Heart left ventricle (tissue), 16 donors: Measurements from ENCODE around the gene PSMD13. TPM values are rescaled to one million over a fixed set of nuclear protein-coding genes. Genes with fewer than 3 reads are reported as not detected.
A peak's percentile ranks its signal among the peaks of the same experiment; 100 is the strongest.

Experiments
- ATAC-seq, 4 donors: fragments of 200-7000 bp; cut with Tn5 transposase; one replicate each; pipeline ENCODE4 v1.9.1; 2020 to 2022; ENCODE audit warnings: moderate library complexity in 4 of 4, mild to moderate bottlenecking in 3 of 4, moderate number of reproducible peaks in 1 of 4
- DNase-seq, 5 donors: peaks; one replicate each; pipeline ENCODE4 v3.0.0-alpha.2; 2020
- H3K27ac ChIP-seq, 12 donors: fragments of 200-600 bp; sonication (generic) in 4 of 12; one replicate each; pipeline versions ENCODE4 v1.5.0 to v1.8.0; 2016 to 2022; ENCODE audit warnings: mild to moderate bottlenecking in 2 of 12
- H3K27me3 ChIP-seq, 9 donors: fragments of 200-600 bp; sonication (generic) in 2 of 9; one replicate each; pipeline versions ENCODE4 v1.5.1 to v1.8.0; 2016 to 2022; ENCODE audit warnings: mild to moderate bottlenecking in 3 of 9
- H3K36me3 ChIP-seq, 9 donors: fragments of 200-600 bp; sonication (generic) in 2 of 9; one replicate each; pipeline versions ENCODE4 v1.5.0 to v1.8.0; 2018 to 2022; ENCODE audit warnings: mild to moderate bottlenecking in 2 of 9
- H3K4me1 ChIP-seq, 12 donors: fragments of 200-600 bp; sonication (generic) in 4 of 12; one replicate each; pipeline versions ENCODE4 v1.5.0 to v1.8.0; 2016 to 2022; ENCODE audit warnings: mild to moderate bottlenecking in 3 of 12
- H3K4me3 ChIP-seq, 12 donors: fragments of 200-600 bp; sonication (generic) in 4 of 12; one replicate each; pipeline versions ENCODE4 v1.5.0 to v1.8.0; 2017 to 2022; ENCODE audit warnings: mild to moderate bottlenecking in 9 of 12, moderate library complexity in 4 of 12
- H3K9me3 ChIP-seq, 12 donors: fragments of 200-600 bp; sonication (generic) in 4 of 12; one replicate each; pipeline versions ENCODE4 v1.5.0 to v1.8.0; 2016 to 2022; ENCODE audit warnings: mild to moderate bottlenecking in 1 of 12
- POLR2A ChIP-seq, 2 donors: fragments of 450-650 bp; IDR thresholded peaks; one replicate each; pipeline ENCODE4 v1.6.1; 2017; ENCODE audit warnings: antibody characterized with exemption in 2 of 2, mild to moderate bottlenecking in 2 of 2, moderate library complexity in 2 of 2
- WGBS, 4 donors: extraction: QIAGEN DNeasy Blood & Tissue Kit in 2 of 4; methylation state at CpG; one replicate each; pipeline versions ENCODE4 v1.1.5 to v1.1.7; 2013 to 2018; 5-methylcytosine and 5-hydroxymethylcytosine counted together
- intact Hi-C, 10 donors: fragments of 100-400 bp; cut with DNase I; formaldehyde crosslinking; loops; one replicate each; pipeline versions ENCODE4 v1.11.1 to v1.14.2; 2022
- polyA plus RNA-seq, 2 donors: library from polyadenylated mRNA; stranded (reverse); fragments of 200-250 nt; gene quantifications; one replicate each; pipeline ENCODE4 v1.2.3, GENCODE V29; 2013
- total RNA-seq, 9 donors: library from RNA; depleted of rRNA in 2 of 9; stranded (reverse); fragments of >200 nt in 2 of 9; fragmentation: NEBNext Ultra II Directional in 3 of 9; extraction: Animal tissue kit (Norgen Biotek cat#: 25700) in 3 of 9; gene quantifications; one replicate each; pipeline versions ENCODE4 v1.1.0 to v1.2.4, GENCODE V29; 2016 to 2023
- TF ChIP-seq, protein P1 (sequence below), 12 donors: fragments of 200-600 bp; sonication (generic) in 4 of 12; IDR thresholded peaks; one replicate each; pipeline versions ENCODE4 v1.5.0 to v1.8.0; 2018 to 2022; ENCODE audit warnings: antibody characterized with exemption in 12 of 12, mild to moderate bottlenecking in 5 of 12
- donor health status: ischemic (EF 13 %, LVEDD 7.1; RV severe dilation, severe dysfunction).
- donor health status: healthy with polysubstance abuse.
- donor health status: DM: no; HTN: yes; CAD: no.
- donor health status: DM: no; HTN: no; CAD: no.
- donor health status: ischemic (EF 25% LVEDD 6.9; RV normal size, moderate dysfunction).
- donor health status: ischemic (EF 25% LVEDD 5.7; RV mildly dilated, moderate dysfunction).
- donor health status: healthy.
- donor health status: DM: yes; HTN: yes; CAD: no.
- donor health status: ischemic (EF 35%, LVEDD 5.7; RV mildly dilated, moderate dysfunction).
- donor health status: nonischemic (EF 11% LVEDD 7.7; RV severe dilation, severe dysfunction).
- donor health status: DM: yes; HTN: yes; CAD: no.
- donor health status: PGD.
- donor health status: ischemic (EF 29% LVEDD 5.4; RV normal size, mild dysfunction).
- donor health status: nonischemic (EF 23%, LVEDD 6.1; RV moderate dilation, normal function).

Gene PSMD13
- total and polyA plus RNA-seq, 11 donors = 75.1 to 140 (median 89.5) TPM

DNA sequence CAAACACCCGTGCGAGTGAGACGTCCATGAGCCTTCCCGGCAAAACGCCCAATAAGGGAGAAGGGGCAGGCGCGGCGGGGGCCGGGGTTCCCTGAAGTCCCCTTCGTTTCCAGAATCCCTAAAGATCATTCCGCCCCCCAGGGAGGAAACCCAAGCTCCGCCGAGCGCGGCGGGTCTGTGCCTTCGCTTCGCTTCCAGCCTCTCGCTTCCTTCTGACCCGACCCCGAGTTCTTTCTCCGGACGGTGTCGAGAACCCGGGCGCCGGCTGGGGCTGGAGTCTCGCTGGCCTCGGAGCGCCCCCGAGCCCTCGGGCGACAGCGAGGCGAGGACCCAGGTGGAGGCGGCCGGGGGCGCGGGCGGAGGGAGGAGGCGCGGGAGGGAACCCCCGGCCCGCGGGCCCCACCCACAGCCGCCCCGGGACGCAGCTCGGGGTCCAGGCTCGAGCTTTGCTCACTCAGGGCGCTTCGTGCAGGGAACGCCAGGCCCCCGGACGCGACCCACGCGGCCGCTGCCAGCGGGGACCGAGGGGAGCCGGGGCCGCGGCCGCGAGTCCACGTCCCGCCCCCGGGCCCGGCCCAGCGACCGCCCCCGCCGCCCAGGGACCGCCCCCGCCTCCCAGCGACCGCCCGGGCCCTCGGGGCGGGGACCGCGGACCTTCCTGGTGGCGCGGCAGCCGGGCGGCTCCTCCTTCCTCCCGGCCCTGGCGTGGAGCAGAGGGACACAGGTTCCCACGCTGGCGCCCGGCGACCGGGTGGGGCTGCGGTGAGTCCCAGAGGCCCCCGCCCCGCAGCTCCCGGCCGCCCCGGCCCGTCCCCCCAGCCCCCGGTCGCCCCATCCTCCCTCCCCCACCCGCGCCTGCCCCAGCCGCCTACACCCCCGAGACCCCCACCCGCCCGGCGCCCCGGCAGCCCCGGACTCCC, 52.0 kb downstream of the PSMD13 start, which contains the start of gene PGGHG:
TSS of gene PGGHG (plus strand) at position 649 of the 920 bp plus-strand sequence. CDS start 691 bp downstream, outside the sequence.
- peak in 1 of 2 donors; percentile 21 for TF ChIP-seq POLR2A (IDR thresholded peaks at IDR 0.05)
- TF ChIP-seq, protein P1, sequence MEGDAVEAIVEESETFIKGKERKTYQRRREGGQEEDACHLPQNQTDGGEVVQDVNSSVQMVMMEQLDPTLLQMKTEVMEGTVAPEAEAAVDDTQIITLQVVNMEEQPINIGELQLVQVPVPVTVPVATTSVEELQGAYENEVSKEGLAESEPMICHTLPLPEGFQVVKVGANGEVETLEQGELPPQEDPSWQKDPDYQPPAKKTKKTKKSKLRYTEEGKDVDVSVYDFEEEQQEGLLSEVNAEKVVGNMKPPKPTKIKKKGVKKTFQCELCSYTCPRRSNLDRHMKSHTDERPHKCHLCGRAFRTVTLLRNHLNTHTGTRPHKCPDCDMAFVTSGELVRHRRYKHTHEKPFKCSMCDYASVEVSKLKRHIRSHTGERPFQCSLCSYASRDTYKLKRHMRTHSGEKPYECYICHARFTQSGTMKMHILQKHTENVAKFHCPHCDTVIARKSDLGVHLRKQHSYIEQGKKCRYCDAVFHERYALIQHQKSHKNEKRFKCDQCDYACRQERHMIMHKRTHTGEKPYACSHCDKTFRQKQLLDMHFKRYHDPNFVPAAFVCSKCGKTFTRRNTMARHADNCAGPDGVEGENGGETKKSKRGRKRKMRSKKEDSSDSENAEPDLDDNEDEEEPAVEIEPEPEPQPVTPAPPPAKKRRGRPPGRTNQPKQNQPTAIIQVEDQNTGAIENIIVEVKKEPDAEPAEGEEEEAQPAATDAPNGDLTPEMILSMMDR (IDR thresholded peaks at IDR 0.05) = no peak
- peak within 1 kb of the TSS; percentile 61 to 92 (median 78) for H3K4me3 ChIP-seq
- peak within 1 kb of the TSS in 11 of 12 donors; percentile 57 to 83 (median 71) for H3K27ac ChIP-seq
- peak; percentile 61 to 90 (median 87) for ATAC-seq
- H3K36me3 ChIP-seq = peaks cover 0 to 9% (median 0%) of the 10 kb centered on the region in 9 donors
- peaks cover 0 to 35% (median 19%) of the 10 kb centered on the region in 9 donors for H3K27me3 ChIP-seq
- DNase-seq = peak; percentile 85 to 94 (median 88)
- H3K9me3 ChIP-seq = no peaks in the 10 kb centered on the region
- WGBS, 4 donors = 0 to 2% (median 1%) methylated on average over 22 to 111 of the region's 112 CpGs
- intact Hi-C loops = loop anchor here in 1 of 10 donors (2.0 kb wide), 1 partner anchor 52 kb away; the partner anchor contains the start of genes PSMD13 and SIRT3
- peaks cover 0 to 24% (median 12%) of the 10 kb centered on the region in 12 donors for H3K4me1 ChIP-seq

DNA sequence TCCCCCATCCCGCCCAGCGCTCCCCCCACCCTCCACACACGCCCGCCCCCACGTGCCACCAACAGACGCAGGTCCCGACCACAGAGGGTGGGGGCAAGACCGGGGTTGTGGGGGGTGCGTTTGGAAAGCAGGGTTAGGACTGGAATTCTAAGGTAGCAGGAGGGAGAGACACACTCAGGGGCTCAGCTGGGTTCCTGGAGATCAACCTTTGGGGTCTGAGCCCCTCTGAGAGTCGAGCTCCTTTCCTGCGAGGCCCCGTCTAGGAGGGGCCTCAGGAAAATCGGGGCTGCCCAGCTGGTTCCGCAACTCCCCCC, 52.6 kb downstream of the PSMD13 start:
- TF ChIP-seq POLR2A (IDR thresholded peaks at IDR 0.05) = no peak
- TF ChIP-seq, protein P1 (IDR thresholded peaks at IDR 0.05) = no peak
- DNase-seq = no peak
- peak overlapping the region; percentile 20 to 92 (median 74) for H3K4me3 ChIP-seq

DNA sequence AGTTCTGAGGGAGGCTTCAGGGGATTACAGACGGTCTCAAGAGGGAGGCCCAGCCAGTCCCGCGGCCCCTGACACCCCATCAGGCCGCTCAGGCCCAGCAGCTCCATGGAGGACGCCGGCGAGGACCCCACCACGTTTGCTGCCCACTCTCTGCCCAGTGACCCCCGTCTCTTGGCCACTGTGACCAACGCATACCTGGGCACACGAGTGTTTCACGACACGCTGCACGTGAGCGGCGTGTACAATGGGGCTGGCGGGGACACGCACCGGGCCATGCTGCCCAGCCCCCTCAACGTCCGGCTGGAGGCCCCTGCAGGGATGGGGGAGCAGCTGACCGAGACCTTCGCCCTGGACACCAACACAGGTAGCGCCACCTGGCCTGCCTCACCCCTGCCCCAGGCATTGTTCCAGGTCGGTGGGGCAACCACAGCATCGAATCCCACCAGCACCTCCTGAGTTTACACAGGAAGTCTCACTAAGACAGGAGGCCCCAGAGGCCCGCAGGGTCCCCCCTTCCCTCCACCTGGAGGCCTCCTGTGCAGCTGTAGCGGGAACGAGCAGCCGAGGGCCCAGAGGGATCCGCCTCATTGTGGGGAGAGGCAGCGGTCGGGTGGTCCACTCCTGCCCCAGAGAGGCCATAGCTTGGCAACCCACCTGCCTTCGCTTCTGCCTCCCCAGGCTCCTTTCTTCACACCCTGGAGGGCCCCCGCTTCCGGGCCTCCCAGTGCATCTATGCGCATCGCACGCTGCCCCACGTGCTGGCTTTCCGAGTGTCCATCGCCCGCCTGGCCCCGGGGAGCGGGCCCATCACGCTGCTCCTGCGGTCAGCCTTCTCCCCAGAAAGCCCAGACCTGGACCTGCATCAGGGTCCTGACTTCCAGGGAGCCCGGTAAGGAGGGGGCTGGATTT, 53.2 kb downstream of the PSMD13 start:
- Histone ChIP-seq H3K27ac (peak overlapping the region in 9 of 12 donors; percentile 57 to 83 (median 71)), H3K4me1 (peaks cover 0 to 24% (median 12%) of the 10 kb centered on the region in 12 donors), H3K36me3 (peaks cover 0 to 9% (median 0%) of the 10 kb centered on the region in 9 donors), H3K9me3 (no peaks in the 10 kb centered on the region), H3K27me3 (peaks cover 0 to 23% (median 11%) of the 10 kb centered on the region in 9 donors), H3K4me3 (peak overlapping the region in 11 of 12 donors; percentile 61 to 92 (median 77))
- intact Hi-C loops = loop anchor here in 3 of 10 donors (2.0 to 10.0 kb wide), 3 partner anchors 38 to 85 kb away; partner anchors contain the start of genes BET1L (in 1 of the 3), PSMD13 (in 1 of the 3), RIC8A (in 1 of the 3) and SIRT3 (in 1 of the 3)
- TF ChIP-seq, protein P1 (IDR thresholded peaks at IDR 0.05) = no peak
- TF ChIP-seq POLR2A (IDR thresholded peaks at IDR 0.05) = no peak
- 86 to 94% (median 88%) methylated on average over 42 to 48 of the region's 48 CpGs for WGBS, 4 donors
- ATAC-seq (no peak), DNase-seq (peak in 4 of 5 donors; percentile 18 to 60 (median 23))

More for the DNA sequence above, 52.6 kb downstream of the PSMD13 start:
- Histone ChIP-seq H3K36me3 (peaks cover 0 to 9% (median 0%) of the 10 kb centered on the region in 9 donors), H3K4me1 (peaks cover 0 to 24% (median 12%) of the 10 kb centered on the region in 12 donors), H3K27me3 (peaks cover 0 to 29% (median 16%) of the 10 kb centered on the region in 9 donors), H3K9me3 (no peaks in the 10 kb centered on the region), H3K27ac (peak overlapping the region in 10 of 12 donors; percentile 57 to 83 (median 72))
- ATAC-seq = peak in 1 of 4 donors; percentile 4
- 20 to 36% (median 26%) methylated on average over 6 to 14 of the region's 14 CpGs for WGBS, 4 donors
- intact Hi-C loops = loop anchor here in 1 of 10 donors (2.0 kb wide), 1 partner anchor 53 kb away; the partner anchor contains the start of genes PSMD13 and SIRT3
